Activated CD8-positive, alpha-beta memory T cell treated with anti-CD3 and anti-CD28 coated beads for 48 hours (primary cell): ENCODE data around the gene CD8B.

ENCODE experiments used
- DNase-seq, 3 experiments: peaks; one replicate each; pipeline ENCODE4 v3.0.0-alpha.2; 2020; ENCODE audit warnings: low read depth in 2 of 3, low spot score in 2 of 3

Gene CD8B

DNA sequence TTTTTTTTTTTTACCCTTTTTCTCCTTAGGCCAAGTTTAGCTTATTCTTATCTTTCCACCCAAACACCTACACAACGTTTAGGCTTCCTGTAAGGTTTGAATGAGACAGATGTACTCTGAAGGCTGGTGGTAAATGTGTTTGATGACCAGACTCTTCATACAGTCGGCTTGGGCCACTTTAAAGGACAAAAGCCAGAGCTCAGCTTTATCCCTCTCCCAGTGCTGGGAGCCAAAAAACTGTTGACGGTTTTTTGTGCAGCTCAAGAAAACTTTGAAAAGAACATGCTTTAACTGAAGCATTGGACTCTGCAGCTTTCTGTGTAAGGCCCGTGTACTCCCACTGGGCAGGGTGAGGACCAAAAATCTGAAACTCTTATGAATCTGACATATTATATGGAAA, 86.3 kb downstream of the CD8B start:
- no peak for DNase-seq

DNA sequence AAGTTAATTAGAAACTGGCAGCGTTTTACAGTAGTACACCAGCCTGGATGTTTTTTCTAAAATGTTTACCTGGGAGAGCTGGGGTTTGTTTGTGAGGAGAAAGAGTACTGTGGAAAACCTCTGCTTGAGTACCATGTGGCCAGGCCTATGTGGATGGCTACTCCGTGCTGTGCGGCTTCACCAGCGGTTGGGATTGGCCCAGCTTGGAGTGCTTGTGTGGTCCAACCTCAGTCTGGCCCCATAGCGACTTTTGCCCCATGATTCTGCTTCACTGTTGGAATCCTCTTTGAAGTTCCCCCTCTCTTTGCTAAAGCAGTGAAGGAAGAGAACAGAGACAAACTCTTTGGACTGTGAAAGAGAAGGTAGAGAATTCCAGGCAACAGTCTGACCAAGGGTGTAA, 86.8 kb downstream of the CD8B start:
- DNase-seq: no peak

DNA sequence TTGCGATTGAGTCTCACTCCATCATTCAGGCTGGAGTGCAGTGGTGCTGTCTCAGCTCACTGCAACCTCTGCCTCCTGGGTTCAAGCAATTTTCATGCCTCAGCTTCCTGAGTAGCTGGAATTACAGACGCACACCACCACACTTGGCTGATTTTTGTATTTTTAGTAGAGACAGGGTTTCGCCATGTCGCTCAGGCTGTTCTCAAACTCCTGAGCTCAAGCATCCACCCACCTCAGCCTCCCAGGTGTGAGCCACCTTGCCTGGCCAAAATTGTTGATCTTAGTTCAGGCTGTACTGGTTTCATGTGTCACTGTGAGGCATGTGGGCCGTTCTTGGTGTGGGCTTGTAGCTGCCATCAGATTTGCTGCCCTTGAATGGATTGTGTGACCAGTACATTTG, 89.1 kb downstream of the CD8B start:
- DNase-seq: no peak

- no peak for DNase-seq
These were observed 90.8 kb downstream of the CD8B start for GRCh38 chr2:86770816-86771301.

DNA sequence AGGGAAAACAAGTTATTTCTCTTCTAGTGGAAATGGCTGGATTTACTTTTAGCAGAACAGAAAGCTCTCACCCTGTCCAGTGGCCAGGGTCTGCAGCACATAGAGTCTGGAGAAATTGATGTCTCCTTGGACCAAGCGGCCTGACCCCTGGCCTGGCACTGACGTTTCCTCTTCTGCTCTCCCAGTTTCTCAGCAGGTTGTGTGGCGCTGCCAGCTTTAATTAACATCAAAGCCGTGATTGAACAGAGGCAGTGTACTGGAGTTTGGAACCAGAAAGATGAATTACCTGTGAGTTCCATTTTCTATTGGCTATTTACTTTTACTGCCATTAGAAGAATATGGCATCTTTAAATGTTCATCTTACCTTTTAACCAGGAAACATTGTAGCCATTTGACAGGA, 91.8 kb downstream of the CD8B start:
- no peak for DNase-seq

DNA sequence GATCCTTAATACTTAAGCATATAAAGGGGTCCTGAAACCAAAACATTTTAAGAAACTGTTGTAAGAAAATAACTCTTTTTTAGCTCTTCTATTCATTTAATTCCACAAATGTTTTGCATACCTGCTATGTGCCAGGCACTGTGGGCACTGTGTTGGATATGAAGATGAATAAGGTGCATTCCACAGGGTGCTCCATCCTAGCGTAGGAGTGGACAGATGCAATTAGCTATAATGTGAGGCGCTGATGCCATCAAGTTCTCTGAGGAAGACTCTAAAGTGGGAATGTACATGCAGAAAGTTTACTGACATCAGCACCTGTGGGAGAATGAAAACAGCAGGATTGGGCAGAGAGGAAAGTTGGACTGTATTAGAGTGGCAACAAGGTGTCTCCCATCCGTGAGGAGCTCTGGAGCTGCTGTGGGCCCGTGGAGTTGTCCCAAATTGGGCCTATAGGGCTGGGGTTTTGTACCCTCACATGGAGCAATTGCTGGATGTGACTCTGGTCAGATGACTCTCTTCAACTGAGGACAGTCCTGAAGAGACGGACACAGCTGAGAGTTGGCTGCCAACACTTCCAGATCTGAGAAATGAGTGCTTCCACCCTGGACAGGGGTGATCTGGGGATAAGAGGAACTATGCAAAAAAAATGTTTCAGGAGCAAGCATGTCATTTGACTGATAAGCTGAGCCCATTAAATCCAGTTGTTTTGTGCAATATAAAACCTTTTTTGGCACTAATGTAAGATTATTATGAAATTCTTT, 93.3 kb downstream of the CD8B start:
- no peak for DNase-seq
